Mesenchymal stem cell (in vitro differentiated cells and primary cell): ENCODE measurements around the gene DNAH9.

ENCODE experiments used
- DNase-seq: peaks from one replicate; pipeline ENCODE4 v3.0.0-alpha.2; 2013
- H2AFZ ChIP-seq: one replicate; pipeline ENCODE4 v1.6.1; 2013; ENCODE audit warnings: low read depth, mild to moderate bottlenecking, control low read depth, inconsistent platforms, low read length, moderate library complexity
- H2AK5ac ChIP-seq: 2 replicates; pipeline ENCODE4 v1.6.1; 2013; ENCODE audit warnings: low read length, moderate library complexity, mild to moderate bottlenecking, inconsistent platforms; ENCODE audit not compliant: severe bottlenecking
- H2BK120ac ChIP-seq: one replicate; pipeline ENCODE4 v1.6.1; 2013; ENCODE audit warnings: low read depth, mild to moderate bottlenecking, inconsistent platforms, low read length, moderate library complexity
- H2BK12ac ChIP-seq, 2 experiments: one replicate each; pipeline ENCODE4 v1.6.1; 2013; ENCODE audit warnings: inconsistent platforms in 2 of 2, low read length in 2 of 2, mild to moderate bottlenecking in 2 of 2, moderate library complexity in 2 of 2, control low read depth in 1 of 2
- H2BK15ac ChIP-seq: one replicate; pipeline ENCODE4 v1.6.1; 2013; ENCODE audit warnings: mild to moderate bottlenecking, low read depth, inconsistent platforms; ENCODE audit not compliant: poor library complexity, severe bottlenecking
- H2BK5ac ChIP-seq: 2 replicates; pipeline ENCODE4 v1.6.1; 2013; ENCODE audit warnings: low read depth, mild to moderate bottlenecking, low read length, control low read depth, inconsistent platforms; ENCODE audit not compliant: poor library complexity, severe bottlenecking
- H3K14ac ChIP-seq, 2 experiments: one replicate each; pipeline ENCODE4 v1.6.1; 2013; ENCODE audit warnings: inconsistent platforms in 2 of 2, low read length in 2 of 2, control low read depth in 1 of 2, mild to moderate bottlenecking in 1 of 2, moderate library complexity in 1 of 2
- H3K18ac ChIP-seq, 2 experiments: one replicate each; pipeline ENCODE4 v1.6.1; 2013; ENCODE audit warnings: inconsistent platforms in 2 of 2, low read length in 2 of 2, control low read depth in 1 of 2, low read depth in 1 of 2, mild to moderate bottlenecking in 1 of 2
- H3K23ac ChIP-seq, 2 experiments: one replicate each; pipeline ENCODE4 v1.6.1; 2013; ENCODE audit warnings: inconsistent platforms in 2 of 2, low read length in 2 of 2, mild to moderate bottlenecking in 2 of 2, moderate library complexity in 2 of 2, control low read depth in 1 of 2
- H3K27ac ChIP-seq: 2 replicates; pipeline ENCODE4 v1.5.1; 2013; ENCODE audit warnings: mild to moderate bottlenecking, moderate library complexity, low read length, control low read depth, inconsistent platforms; ENCODE audit not compliant: poor library complexity, severe bottlenecking
- H3K27me3 ChIP-seq, 2 experiments: 2 replicates each; pipeline versions ENCODE4 v1.6.1 to v1.7.0; 2013; ENCODE audit warnings: low read length in 2 of 2, mild to moderate bottlenecking in 2 of 2, moderate library complexity in 2 of 2, control low read depth in 1 of 2, inconsistent platforms in 1 of 2; ENCODE audit not compliant: control insufficient read depth in 1 of 2, insufficient read depth in 1 of 2
- H3K36me3 ChIP-seq, 2 experiments: 2 replicates each; pipeline versions ENCODE4 v1.6.1 to v1.7.0; 2013; ENCODE audit warnings: low read length in 2 of 2, control low read depth in 1 of 2, inconsistent platforms in 1 of 2, low read depth in 1 of 2, mild to moderate bottlenecking in 1 of 2; ENCODE audit not compliant: insufficient read depth in 2 of 2, control insufficient read depth in 1 of 2
- H3K4ac ChIP-seq, 2 experiments: one replicate each; pipeline ENCODE4 v1.6.1; 2013; ENCODE audit warnings: inconsistent platforms in 2 of 2, low read length in 2 of 2, mild to moderate bottlenecking in 2 of 2, moderate library complexity in 2 of 2, control low read depth in 1 of 2, low read depth in 1 of 2
- H3K4me1 ChIP-seq: 2 replicates; pipeline ENCODE4 v1.6.1; 2013; ENCODE audit warnings: low read depth, low read length, control low read depth; ENCODE audit not compliant: control insufficient read depth, insufficient read depth
- H3K4me2 ChIP-seq: 2 replicates; pipeline ENCODE4 v1.6.1; 2013; ENCODE audit warnings: low read length, mild to moderate bottlenecking, inconsistent platforms; ENCODE audit not compliant: poor library complexity, severe bottlenecking
- H3K4me3 ChIP-seq, 2 experiments: 2 replicates each; pipeline versions ENCODE4 v1.5.1 to v1.7.0; 2013; ENCODE audit warnings: low read length in 2 of 2, mild to moderate bottlenecking in 2 of 2, control low read depth in 1 of 2, low read depth in 1 of 2; ENCODE audit not compliant: insufficient read depth in 1 of 2
- H3K79me1 ChIP-seq: replicated peaks from 2 replicates; pipeline ENCODE4 v1.6.1; 2013; ENCODE audit warnings: mild to moderate bottlenecking, control low read depth, low read length, inconsistent platforms; ENCODE audit not compliant: poor library complexity, severe bottlenecking
- H3K9ac ChIP-seq: 2 replicates; pipeline ENCODE4 v1.7.0; 2013; ENCODE audit warnings: mild to moderate bottlenecking, low read length, moderate library complexity
- H3K9me3 ChIP-seq: 2 replicates; pipeline ENCODE4 v1.7.0; 2013; ENCODE audit warnings: mild to moderate bottlenecking, low read length; ENCODE audit not compliant: control insufficient read depth
- H4K8ac ChIP-seq: one replicate; pipeline ENCODE4 v1.6.1; 2013; ENCODE audit warnings: inconsistent platforms, mild to moderate bottlenecking, low read length, moderate library complexity
- H4K91ac ChIP-seq: one replicate; pipeline ENCODE4 v1.6.1; 2013; ENCODE audit warnings: mild to moderate bottlenecking, low read length, inconsistent platforms
- WGBS: methylation state at CpG from one replicate; pipeline ENCODE4 v1.1.7; 2013; ENCODE audit warnings: mixed read lengths; 5-methylcytosine and 5-hydroxymethylcytosine counted together

Gene DNAH9

GRCh38 chr17:11744696-11745095 is 146.4 kb downstream of the DNAH9 start:
- Histone ChIP-seq H2BK12ac (no peak overlapping the region), H3K27me3 (no peaks in the 10 kb centered on the region), H2BK15ac (no peak overlapping the region), H3K9me3 (peaks cover 6% of the 10 kb centered on the region), H3K79me1 (no peaks in the 10 kb centered on the region), H2AK5ac (no peak overlapping the region), H4K8ac (no peak overlapping the region), H2BK5ac (no peak overlapping the region), H3K4me1 (no peaks in the 10 kb centered on the region), H3K9ac (no peak overlapping the region), H2BK120ac (no peak overlapping the region), H3K36me3 (no peaks in the 10 kb centered on the region), H3K14ac (no peak overlapping the region), H3K18ac (no peak overlapping the region), H3K23ac (no peak overlapping the region), H3K4me2 (no peak overlapping the region), H3K4me3 (no peak overlapping the region), H4K91ac (no peak overlapping the region), H3K4ac (no peak overlapping the region), H3K27ac (no peak overlapping the region), H2AFZ (no peak overlapping the region)
- no peak for DNase-seq
- 84% methylated on average over 10 of the region's 11 CpGs for WGBS

DNA sequence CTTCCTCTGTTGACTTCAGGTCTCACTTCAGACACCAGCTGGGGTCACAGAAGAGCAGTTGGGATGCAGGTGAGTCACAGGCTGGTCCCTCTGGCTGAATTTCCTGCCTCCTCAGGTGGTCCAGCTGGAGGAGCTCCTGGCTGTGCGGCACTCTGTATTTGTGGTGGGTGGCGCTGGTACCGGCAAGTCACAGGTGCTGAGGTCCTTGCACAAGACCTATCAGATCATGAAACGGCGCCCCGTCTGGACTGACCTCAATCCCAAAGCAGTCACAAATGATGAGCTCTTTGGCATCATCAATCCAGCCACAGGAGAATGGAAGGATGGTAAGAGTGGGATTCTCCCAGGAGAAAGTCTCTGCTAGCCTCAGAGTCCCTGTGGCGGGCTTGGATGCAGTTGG is 149.2 kb downstream of the DNAH9 start:
- Histone ChIP-seq H3K79me1 (no peaks in the 10 kb centered on the region), H3K9me3 (peaks cover 6% of the 10 kb centered on the region), H2BK15ac (no peak overlapping the region), H2BK5ac (no peak overlapping the region), H3K4me3 (no peak overlapping the region), H3K27ac (no peak overlapping the region), H3K9ac (no peak overlapping the region), H3K36me3 (no peaks in the 10 kb centered on the region), H3K4me2 (no peak overlapping the region), H3K4ac (no peak overlapping the region), H3K23ac (no peak overlapping the region), H2AFZ (no peak overlapping the region), H3K4me1 (no peaks in the 10 kb centered on the region), H2BK12ac (no peak overlapping the region), H3K18ac (no peak overlapping the region), H3K27me3 (no peaks in the 10 kb centered on the region), H2AK5ac (no peak overlapping the region), H2BK120ac (no peak overlapping the region), H4K91ac (no peak overlapping the region), H3K14ac (no peak overlapping the region), H4K8ac (no peak overlapping the region)
- 81% methylated on average over 7 of the region's 7 CpGs for WGBS
- DNase-seq = no peak

DNA sequence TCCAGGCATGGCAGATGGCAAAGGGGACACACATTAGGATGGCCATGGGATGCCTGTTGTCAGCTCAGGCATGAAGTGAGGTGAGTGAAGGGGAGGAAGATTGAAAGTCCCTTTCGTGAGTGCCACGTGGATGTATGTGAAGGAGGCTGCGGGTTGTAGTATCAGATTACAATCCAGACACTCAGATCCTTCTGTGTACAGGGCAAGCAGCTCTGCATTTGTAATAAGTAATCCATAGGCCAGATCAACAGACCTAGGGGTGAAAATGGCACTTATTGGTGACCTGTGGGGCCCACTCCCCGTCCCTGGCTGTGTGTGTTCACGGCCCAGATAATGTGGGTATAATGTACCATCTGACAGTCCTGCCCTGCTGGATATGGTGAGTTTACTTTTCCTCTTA is 159.5 kb downstream of the DNAH9 start:
- Histone ChIP-seq H4K8ac (no peak overlapping the region), H2BK5ac (no peak overlapping the region), H2AFZ (no peak overlapping the region), H3K79me1 (no peaks in the 10 kb centered on the region), H2BK12ac (no peak overlapping the region), H3K4me3 (no peak overlapping the region), H3K27me3 (peaks cover 0 to 3% of the 10 kb centered on the region in 2 experiments), H3K27ac (no peak overlapping the region), H3K14ac (no peak overlapping the region), H3K18ac (no peak overlapping the region), H3K9ac (no peak overlapping the region), H2BK120ac (no peak overlapping the region), H2AK5ac (no peak overlapping the region), H3K4me2 (no peak overlapping the region), H3K4ac (no peak overlapping the region), H3K23ac (no peak overlapping the region), H3K4me1 (no peaks in the 10 kb centered on the region), H3K36me3 (no peaks in the 10 kb centered on the region), H4K91ac (no peak overlapping the region), H2BK15ac (no peak overlapping the region), H3K9me3 (no peaks in the 10 kb centered on the region)
- no peak for DNase-seq
- WGBS = 60% methylated on average over 4 of the region's 5 CpGs

DNA sequence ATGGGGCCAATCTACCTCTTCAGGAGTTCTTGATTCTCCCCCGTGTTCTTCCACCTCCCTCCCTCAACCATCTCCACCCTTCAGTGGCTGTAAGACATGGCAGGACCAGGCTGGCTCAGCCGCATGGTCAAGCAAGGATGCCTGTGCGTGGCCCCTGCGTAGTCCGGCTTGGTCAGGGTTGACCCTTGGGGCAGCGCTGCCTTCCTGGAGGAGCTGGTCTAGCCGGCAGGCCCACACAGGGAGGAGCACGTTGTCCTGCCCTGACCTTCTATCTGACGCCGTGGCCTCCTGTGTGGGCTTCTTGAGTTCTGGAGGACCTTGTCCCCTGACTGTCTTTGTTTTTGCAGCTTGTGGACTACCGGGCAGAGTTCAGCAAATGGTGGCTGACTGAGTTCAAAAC is 169.8 kb downstream of the DNAH9 start:
- no peak overlapping the region for H2BK120ac ChIP-seq
- no peaks in the 10 kb centered on the region for H3K36me3 ChIP-seq
- no peak overlapping the region for H3K27ac ChIP-seq
- H2AK5ac ChIP-seq = no peak overlapping the region
- peaks cover 0 to 9% of the 10 kb centered on the region in 2 experiments for H3K27me3 ChIP-seq
- H3K4ac ChIP-seq = no peak overlapping the region
- no peak overlapping the region for H4K8ac ChIP-seq
- no peaks in the 10 kb centered on the region for H3K9me3 ChIP-seq
- no peak overlapping the region for H3K23ac ChIP-seq
- no peak overlapping the region for H3K18ac ChIP-seq
- DNase-seq = no peak
- no peak overlapping the region for H3K4me3 ChIP-seq
- no peak overlapping the region for H3K9ac ChIP-seq
- no peak overlapping the region for H2BK15ac ChIP-seq
- H2BK12ac ChIP-seq = no peak overlapping the region
- 84% methylated on average over 11 of the region's 11 CpGs for WGBS
- H3K79me1 ChIP-seq = no peaks in the 10 kb centered on the region
- no peaks in the 10 kb centered on the region for H3K4me1 ChIP-seq
- H3K14ac ChIP-seq = no peak overlapping the region
- H3K4me2 ChIP-seq = no peak overlapping the region
- H2AFZ ChIP-seq = no peak overlapping the region
- H4K91ac ChIP-seq = no peak overlapping the region
- no peak overlapping the region for H2BK5ac ChIP-seq
